Immature natural killer cell (primary cell): ENCODE data around the gene FXYD3. TPM values are rescaled to one million over a fixed set of nuclear protein-coding genes. Genes with fewer than 3 reads are reported as not detected.
"Not testable (repeated sequence)": the region's sequence is repeated elsewhere in the genome, so short reads cannot be mapped to it uniquely, and the experiment has no call there.

Experiments
- DNase-seq, 3 donors: peaks; one replicate each; pipeline ENCODE4 v3.0.0; 2022; ENCODE audit warnings: mixed read lengths in 1 of 3
- H3K27ac Mint-ChIP-seq, 6 donors: one replicate each; pipeline ENCODE4 v1.8.0; 2020; ENCODE audit warnings: mixed read lengths in 6 of 6, mild to moderate bottlenecking in 5 of 6, inconsistent platforms in 4 of 6, moderate library complexity in 3 of 6
- H3K27me3 Mint-ChIP-seq, 3 donors: one replicate each; pipeline ENCODE4 v1.8.0; 2020 to 2021; ENCODE audit warnings: low read depth in 3 of 3, mild to moderate bottlenecking in 3 of 3, mixed read lengths in 3 of 3, moderate library complexity in 3 of 3, inconsistent platforms in 1 of 3
- H3K36me3 Mint-ChIP-seq, 3 donors: one replicate each; pipeline ENCODE4 v1.8.0; 2020; ENCODE audit warnings: mixed read lengths in 3 of 3, inconsistent platforms in 2 of 3, mild to moderate bottlenecking in 2 of 3
- H3K4me1 Mint-ChIP-seq, 2 donors: one replicate each; pipeline ENCODE4 v1.8.0; 2020; ENCODE audit warnings: inconsistent platforms in 2 of 2, mild to moderate bottlenecking in 2 of 2, mixed read lengths in 2 of 2, moderate library complexity in 1 of 2
- H3K4me3 Mint-ChIP-seq, 5 donors: one replicate each; pipeline ENCODE4 v1.8.0; 2020; ENCODE audit warnings: mild to moderate bottlenecking in 5 of 5, mixed read lengths in 5 of 5, inconsistent platforms in 3 of 5, moderate library complexity in 3 of 5
- H3K9me3 Mint-ChIP-seq, 6 donors: one replicate each; pipeline ENCODE4 v1.8.0; 2020; ENCODE audit warnings: mild to moderate bottlenecking in 6 of 6, mixed read lengths in 6 of 6, inconsistent platforms in 4 of 6, moderate library complexity in 3 of 6
- polyA plus RNA-seq, 3 donors: library from polyadenylated mRNA; unstranded; fragments of 300-500 nt; fragmentation: Illumina TruSeq; gene quantifications; one replicate each; pipeline ENCODE4 v1.2.3, GENCODE V29; 2021

Gene FXYD3
- polyA plus RNA-seq, 3 donors from 2014 or later, result not detected

GRCh38 chr19:35128398-35129057 is 12.9 kb downstream of the FXYD3 start:
- H3K36me3 Mint-ChIP-seq, result no peaks in the 10 kb centered on the region
- H3K27ac Mint-ChIP-seq, result no peak overlapping the region
- peaks cover 13 to 15% of the 10 kb centered on the region in 2 donors for H3K4me1 Mint-ChIP-seq
- H3K27me3 Mint-ChIP-seq, result peaks cover 0 to 11% (median 0%) of the 10 kb centered on the region in 3 donors
- no peak for DNase-seq
- no peaks in the 10 kb centered on the region for H3K9me3 Mint-ChIP-seq
- no peak overlapping the region for H3K4me3 Mint-ChIP-seq

GRCh38 chr19:35129724-35130274 is 14.2 kb downstream of the FXYD3 start:
- H3K27me3 Mint-ChIP-seq, H3K27ac Mint-ChIP-seq, DNase-seq, H3K4me1 Mint-ChIP-seq, H3K4me3 Mint-ChIP-seq, H3K36me3 Mint-ChIP-seq, H3K9me3 Mint-ChIP-seq: not testable (repeated sequence)

GRCh38 chr19:35130761-35131720 is 15.4 kb downstream of the FXYD3 start:
- Mint-ChIP-seq H3K4me1 (peaks cover 0 to 2% of the 10 kb centered on the region in 2 donors), H3K4me3 (no peak overlapping the region), H3K27me3 (peaks cover 0 to 6% (median 2%) of the 10 kb centered on the region in 3 donors), H3K9me3 (no peaks in the 10 kb centered on the region), H3K36me3 (peaks cover 0 to 4% (median 0%) of the 10 kb centered on the region in 3 donors), H3K27ac (no peak overlapping the region)
- no peak for DNase-seq

GRCh38 chr19:35132254-35132653 is 16.6 kb downstream of the FXYD3 start:
- Mint-ChIP-seq H3K27me3 (peaks cover 2 to 6% (median 2%) of the 10 kb centered on the region in 3 donors), H3K4me1 (peaks cover 0 to 5% of the 10 kb centered on the region in 2 donors), H3K4me3 (no peak overlapping the region), H3K9me3 (no peaks in the 10 kb centered on the region), H3K36me3 (peaks cover 0 to 4% (median 0%) of the 10 kb centered on the region in 3 donors), H3K27ac (no peak overlapping the region)
- no peak for DNase-seq

GRCh38 chr19:35133826-35134225 is 18.2 kb downstream of the FXYD3 start:
- peaks cover 0 to 8% of the 10 kb centered on the region in 2 donors for H3K4me1 Mint-ChIP-seq
- H3K27ac Mint-ChIP-seq, result no peak overlapping the region
- H3K9me3 Mint-ChIP-seq, result no peaks in the 10 kb centered on the region
- H3K36me3 Mint-ChIP-seq, result peaks cover 0 to 4% (median 0%) of the 10 kb centered on the region in 3 donors
- H3K4me3 Mint-ChIP-seq, result no peak overlapping the region
- H3K27me3 Mint-ChIP-seq, result peaks cover 2 to 5% (median 4%) of the 10 kb centered on the region in 3 donors
- no peak for DNase-seq

- no peak within 1 kb of the TSS for H3K27ac Mint-ChIP-seq
- H3K4me3 Mint-ChIP-seq, result no peak within 1 kb of the TSS
- peaks cover 0 to 4% (median 0%) of the 10 kb centered on the region in 3 donors for H3K36me3 Mint-ChIP-seq
- H3K4me1 Mint-ChIP-seq, result peaks cover 0 to 8% of the 10 kb centered on the region in 2 donors
- H3K27me3 Mint-ChIP-seq, result peaks cover 2 to 5% (median 4%) of the 10 kb centered on the region in 3 donors
- no peaks in the 10 kb centered on the region for H3K9me3 Mint-ChIP-seq
- DNase-seq, result no peak
Observed at GRCh38 chr19:35134601-35135242, 19.1 kb downstream of the FXYD3 start, which contains the start of gene LGI4. Gene LGI4, minus strand, starts transcription at chr19:35135059. Its CDS starts 379 bp downstream, at chr19:35134680.

GRCh38 chr19:35135389-35135909 is 19.8 kb downstream of the FXYD3 start:
- peak; percentile 52 to 62 (median 59) for DNase-seq
- no peaks in the 10 kb centered on the region for H3K9me3 Mint-ChIP-seq
- H3K4me3 Mint-ChIP-seq, result no peak overlapping the region
- H3K4me1 Mint-ChIP-seq, result peaks cover 1 to 8% of the 10 kb centered on the region in 2 donors
- no peak overlapping the region for H3K27ac Mint-ChIP-seq
- H3K27me3 Mint-ChIP-seq, result peaks cover 2 to 5% (median 4%) of the 10 kb centered on the region in 3 donors
- H3K36me3 Mint-ChIP-seq, result peaks cover 0 to 5% (median 0%) of the 10 kb centered on the region in 3 donors

- H3K27me3 Mint-ChIP-seq, result peaks cover 3 to 6% (median 4%) of the 10 kb centered on the region in 3 donors
- no peak overlapping the region for H3K4me3 Mint-ChIP-seq
- peaks cover 0 to 11% (median 0%) of the 10 kb centered on the region in 3 donors for H3K36me3 Mint-ChIP-seq
- no peaks in the 10 kb centered on the region for H3K9me3 Mint-ChIP-seq
- peaks cover 9 to 14% of the 10 kb centered on the region in 2 donors for H3K4me1 Mint-ChIP-seq
- DNase-seq, result no peak
- no peak overlapping the region for H3K27ac Mint-ChIP-seq
Observed at GRCh38 chr19:35136231-35136630, 20.6 kb downstream of the FXYD3 start.

- peaks cover 0 to 11% (median 0%) of the 10 kb centered on the region in 3 donors for H3K36me3 Mint-ChIP-seq
- peaks cover 6 to 10% (median 6%) of the 10 kb centered on the region in 3 donors for H3K27me3 Mint-ChIP-seq
- H3K4me1 Mint-ChIP-seq, result peaks cover 18 to 23% of the 10 kb centered on the region in 2 donors
- DNase-seq, result no peak
- peak overlapping the region in 1 of 6 donors; percentile 64 for H3K27ac Mint-ChIP-seq
- no peak overlapping the region for H3K4me3 Mint-ChIP-seq
- no peaks in the 10 kb centered on the region for H3K9me3 Mint-ChIP-seq
Observed at GRCh38 chr19:35136977-35137702, 21.5 kb downstream of the FXYD3 start.

- Mint-ChIP-seq H3K4me1 (peaks cover 20 to 27% of the 10 kb centered on the region in 2 donors), H3K27ac (peak within 1 kb of the TSS in 1 of 6 donors; percentile 64), H3K4me3 (peak within 1 kb of the TSS in 2 of 5 donors; percentile 8 to 19), H3K9me3 (no peaks in the 10 kb centered on the region), H3K27me3 (peaks cover 6 to 9% (median 6%) of the 10 kb centered on the region in 3 donors), H3K36me3 (peaks cover 0 to 11% (median 0%) of the 10 kb centered on the region in 3 donors)
- no peak for DNase-seq
Observed at GRCh38 chr19:35138305-35138892, 22.8 kb downstream of the FXYD3 start, which contains the start of gene FXYD1. Gene FXYD1, plus strand, starts transcription at chr19:35138824. Its CDS starts 1,256 bp downstream, at chr19:35140080.

- peak overlapping the region in 4 of 5 donors; percentile 28 to 61 (median 46) for H3K4me3 Mint-ChIP-seq
- peaks cover 6 to 10% (median 6%) of the 10 kb centered on the region in 3 donors for H3K27me3 Mint-ChIP-seq
- peaks cover 28 to 40% of the 10 kb centered on the region in 2 donors for H3K4me1 Mint-ChIP-seq
- peaks cover 0 to 7% (median 0%) of the 10 kb centered on the region in 3 donors for H3K36me3 Mint-ChIP-seq
- H3K9me3 Mint-ChIP-seq, result no peaks in the 10 kb centered on the region
- no peak for DNase-seq
- H3K27ac Mint-ChIP-seq, result peak overlapping the region in 5 of 6 donors; percentile 12 to 78 (median 48)
Observed at GRCh38 chr19:35140207-35140961, 24.8 kb downstream of the FXYD3 start.
